NCI-H187 (cell line): ENCODE measurements around the gene MEGF8.
"Not testable (repeated sequence)": the region's sequence is repeated elsewhere in the genome, so short reads cannot be mapped to it uniquely, and the experiment has no call there.

ENCODE experiments used
- DNase-seq, 2 experiments: peaks; one replicate each; lab custom pipeline; 2025; lab: John Stamatoyannopoulos, UW

The MEGF8 gene

GRCh38 chr19:42332059-42332458, 6.6 kb downstream of the MEGF8 start:
- no peak for DNase-seq

GRCh38 chr19:42333018-42333417, 7.6 kb downstream of the MEGF8 start:
- DNase-seq = no peak

GRCh38 chr19:42333975-42334696, 8.7 kb downstream of the MEGF8 start:
- DNase-seq = no peak

- no peak for DNase-seq
Observed at GRCh38 chr19:42334697-42335373, 9.4 kb downstream of the MEGF8 start.

DNA sequence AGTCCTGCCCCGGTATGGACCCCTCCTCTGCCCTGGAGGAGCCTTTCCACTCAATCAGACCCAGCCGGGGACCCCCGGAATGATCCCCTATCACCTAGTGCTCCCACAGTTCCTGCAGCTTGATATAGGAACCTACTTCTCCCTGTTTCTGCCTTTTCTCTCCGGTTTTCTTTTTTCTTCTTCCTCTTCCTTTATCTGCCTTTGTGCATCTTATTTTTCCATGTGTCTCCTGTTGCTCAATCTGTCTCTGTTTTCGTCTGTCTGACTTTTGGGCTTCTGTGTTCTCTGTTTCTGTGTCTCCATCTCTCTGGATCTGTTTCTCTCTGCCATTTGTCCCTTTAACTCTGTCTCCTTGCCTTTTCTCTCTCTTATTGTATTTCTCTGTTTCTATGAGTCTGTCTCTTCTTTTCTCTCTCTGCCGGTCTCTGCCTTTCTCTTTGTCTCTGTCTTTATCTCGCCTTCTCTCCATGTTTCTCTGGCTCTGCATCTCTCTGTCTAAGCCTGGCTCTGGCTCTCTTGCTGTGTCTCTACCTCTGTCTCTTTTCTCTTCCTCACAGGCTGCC, 10.0 kb downstream of the MEGF8 start:
- no peak for DNase-seq

- DNase-seq = no peak
Observed at GRCh38 chr19:42335971-42336370, 10.5 kb downstream of the MEGF8 start.

- DNase-seq = not testable (repeated sequence)
Observed at GRCh38 chr19:42339126-42339860, 13.9 kb downstream of the MEGF8 start.

DNA sequence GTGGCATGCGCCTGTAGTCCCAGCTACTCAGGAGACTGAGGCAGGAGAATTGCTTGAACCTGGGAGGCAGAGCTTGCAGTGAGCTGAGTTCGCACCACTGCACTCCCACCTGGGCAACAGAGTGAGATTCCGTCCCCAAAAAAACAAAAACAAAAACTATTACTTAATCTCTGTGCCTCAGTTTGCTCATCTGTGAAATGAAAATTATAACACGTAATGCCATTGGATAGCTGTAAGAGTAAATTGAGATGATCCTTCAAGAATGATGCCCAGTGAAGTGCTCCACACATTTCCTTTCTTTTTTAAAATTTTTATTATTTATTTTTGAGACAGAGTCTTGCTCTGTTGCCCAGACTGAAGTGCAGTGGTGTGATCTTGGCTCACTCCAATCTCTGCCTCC, 14.5 kb downstream of the MEGF8 start:
- DNase-seq = not testable (repeated sequence)

DNA sequence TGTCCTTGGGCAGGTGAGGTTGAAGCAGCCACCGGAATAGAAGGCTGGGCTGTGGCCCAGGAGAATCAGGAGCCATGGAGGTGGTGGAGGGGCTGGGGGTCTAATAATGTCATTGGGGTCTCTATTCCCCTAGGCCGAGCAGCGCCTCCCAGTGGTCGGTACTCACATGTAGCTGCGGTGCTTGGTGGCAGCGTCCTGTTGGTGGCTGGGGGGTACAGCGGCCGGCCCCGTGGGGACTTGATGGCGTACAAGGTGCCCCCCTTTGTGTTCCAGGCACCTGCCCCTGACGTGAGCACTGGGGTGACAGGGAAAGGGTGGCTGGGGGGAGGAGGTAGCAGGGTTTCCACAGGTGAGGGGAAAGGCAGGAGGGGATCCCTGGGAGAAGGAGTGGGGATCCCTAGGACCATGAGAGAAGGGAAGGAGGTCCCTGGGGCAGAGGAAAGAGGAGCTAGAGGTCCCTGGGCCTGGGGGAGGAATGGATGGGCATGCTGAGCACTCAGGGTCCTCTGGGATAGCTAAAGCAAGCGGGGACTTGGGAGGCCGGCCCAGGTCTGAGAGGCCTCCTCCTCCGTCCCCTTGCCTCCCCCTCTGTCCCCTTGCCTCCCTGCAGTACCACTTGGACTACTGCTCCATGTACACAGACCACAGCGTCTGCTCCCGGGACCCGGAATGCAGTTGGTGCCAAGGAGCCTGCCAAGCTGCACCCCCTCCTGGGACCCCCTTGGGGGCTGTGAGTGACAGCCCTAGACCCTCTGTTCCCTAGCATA, 18.1 kb downstream of the MEGF8 start:
- no peak for DNase-seq

- DNase-seq = no peak
Observed at GRCh38 chr19:42344336-42344893, 19.0 kb downstream of the MEGF8 start.

GRCh38 chr19:42345191-42345812, 19.9 kb downstream of the MEGF8 start:
- no peak for DNase-seq

DNA sequence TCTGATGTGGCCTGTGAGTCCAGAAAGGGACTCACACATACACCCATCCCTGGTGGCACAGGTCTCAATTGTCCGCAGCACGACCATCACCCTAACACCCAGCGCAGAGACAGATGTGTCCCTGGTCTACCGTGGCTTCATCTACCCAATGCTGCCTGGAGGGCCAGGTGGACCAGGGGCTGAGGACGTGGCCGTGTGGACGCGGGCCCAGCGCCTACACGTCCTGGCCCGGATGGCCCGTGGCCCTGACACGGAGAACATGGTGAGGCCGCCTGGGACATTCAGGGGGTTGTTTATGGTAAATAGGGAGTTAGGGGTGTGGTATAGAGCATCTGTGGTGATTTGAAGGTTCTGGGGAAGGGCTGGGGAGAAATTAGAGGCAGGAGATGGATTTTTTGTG, 22.8 kb downstream of the MEGF8 start:
- no peak for DNase-seq

GRCh38 chr19:42349378-42350107, 24.1 kb downstream of the MEGF8 start:
- DNase-seq = no peak

GRCh38 chr19:42350417-42350816, 25.0 kb downstream of the MEGF8 start:
- no peak for DNase-seq

DNA sequence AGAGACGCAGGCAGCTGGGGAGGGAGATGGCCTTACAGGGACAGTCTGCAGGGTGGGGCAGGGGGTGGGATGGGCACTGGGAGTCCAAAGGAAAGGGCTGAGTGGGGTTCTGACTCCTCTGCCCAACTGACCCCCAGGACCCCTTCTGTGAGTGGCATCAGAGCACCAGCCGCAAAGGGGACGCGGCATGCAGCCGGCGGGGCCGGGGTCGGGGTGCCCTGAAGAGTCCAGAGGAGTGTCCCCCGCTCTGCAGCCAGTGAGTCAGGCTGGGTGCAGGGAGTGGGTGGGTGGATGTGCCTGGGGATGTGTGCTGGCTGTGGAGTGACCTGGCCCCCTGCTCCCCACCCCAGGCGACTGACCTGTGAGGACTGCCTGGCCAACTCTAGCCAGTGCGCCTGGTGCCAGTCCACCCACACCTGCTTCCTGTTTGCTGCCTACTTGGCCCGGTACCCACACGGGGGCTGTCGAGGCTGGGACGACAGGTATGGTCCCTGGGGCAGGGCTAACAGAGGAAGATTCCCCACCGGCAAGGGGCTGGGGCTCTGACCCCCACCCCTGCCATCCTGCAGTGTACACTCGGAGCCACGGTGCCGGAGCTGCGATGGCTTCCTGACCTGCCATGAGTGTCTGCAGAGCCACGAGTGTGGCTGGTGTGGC, 25.8 kb downstream of the MEGF8 start:
- no peak for DNase-seq

DNA sequence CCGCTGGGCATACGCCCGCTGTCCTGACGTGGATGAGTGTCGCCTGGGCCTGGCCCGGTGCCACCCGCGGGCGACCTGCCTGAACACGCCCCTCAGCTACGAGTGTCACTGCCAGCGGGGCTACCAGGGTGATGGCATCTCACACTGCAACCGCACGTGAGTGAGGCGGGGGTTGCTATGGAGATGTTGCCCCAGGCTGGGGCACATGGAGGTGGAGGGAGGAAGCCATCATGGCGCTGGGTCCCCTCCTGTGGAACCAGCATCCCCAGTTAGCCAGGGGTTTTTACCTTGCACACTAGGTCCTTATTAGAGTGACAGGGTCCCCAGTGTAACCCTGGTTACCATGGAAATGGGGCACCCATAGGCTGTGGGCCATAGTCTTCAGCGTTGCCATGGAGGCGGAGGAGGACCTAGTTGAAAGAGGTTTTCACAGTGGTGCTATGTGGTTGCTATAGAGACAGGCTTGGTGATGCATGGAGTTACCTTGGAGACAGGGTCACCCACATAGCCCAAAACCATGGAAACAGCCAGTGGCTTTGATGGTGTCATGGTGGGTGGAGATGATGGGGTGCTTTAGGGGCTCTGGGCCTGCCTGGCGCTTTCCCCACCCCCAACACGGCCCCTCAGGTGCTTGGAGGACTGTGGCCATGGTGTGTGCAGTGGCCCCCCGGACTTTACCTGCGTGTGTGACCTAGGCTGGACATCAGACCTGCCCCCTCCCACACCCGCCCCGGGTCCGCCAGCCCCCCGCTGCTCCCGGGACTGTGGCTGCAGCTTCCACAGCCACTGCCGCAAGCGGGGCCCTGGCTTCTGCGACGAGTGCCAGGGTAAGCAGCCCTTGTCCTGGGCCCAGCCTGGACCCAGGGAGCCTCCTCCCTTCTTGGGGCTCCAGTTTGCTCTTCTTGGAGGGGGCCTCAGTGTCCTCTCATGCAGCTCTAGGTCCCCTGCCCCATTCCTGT, 27.1 kb downstream of the MEGF8 start:
- no peak for DNase-seq

- DNase-seq = no peak
Observed at GRCh38 chr19:42353341-42354015, 28.0 kb downstream of the MEGF8 start.

DNA sequence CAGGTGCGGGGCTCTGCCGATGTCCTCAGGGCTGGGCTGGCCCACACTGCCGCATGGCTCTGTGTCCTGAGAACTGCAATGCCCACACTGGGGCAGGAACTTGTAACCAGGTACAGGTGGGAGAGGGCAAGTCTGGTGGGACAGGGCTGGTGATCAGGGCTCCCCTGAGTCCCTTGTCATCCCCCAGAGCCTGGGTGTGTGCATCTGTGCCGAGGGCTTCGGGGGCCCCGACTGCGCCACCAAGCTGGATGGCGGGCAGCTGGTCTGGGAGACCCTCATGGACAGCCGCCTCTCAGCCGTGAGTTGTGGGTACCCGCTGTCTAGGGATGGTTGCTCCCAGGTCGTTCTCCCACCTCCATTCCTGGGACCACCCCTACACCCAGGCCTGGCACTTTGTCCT, 30.5 kb downstream of the MEGF8 start:
- DNase-seq = no peak
